Fibroblast of peridontal ligament (primary cell): ENCODE measurements around the gene UTRN.

ENCODE experiments used
- DNase-seq: peaks from one replicate; pipeline ENCODE4 v3.0.0-alpha.2; 2010; ENCODE audit errors: extremely low read depth

The UTRN gene

GRCh38 chr6:144311361-144311760, 26.2 kb downstream of the UTRN start:
- no peak for DNase-seq

GRCh38 chr6:144314003-144314485, 28.9 kb downstream of the UTRN start:
- DNase-seq = peak; percentile 74

- no peak for DNase-seq
Measured at GRCh38 chr6:144314562-144314961, 29.4 kb downstream of the UTRN start.

DNA sequence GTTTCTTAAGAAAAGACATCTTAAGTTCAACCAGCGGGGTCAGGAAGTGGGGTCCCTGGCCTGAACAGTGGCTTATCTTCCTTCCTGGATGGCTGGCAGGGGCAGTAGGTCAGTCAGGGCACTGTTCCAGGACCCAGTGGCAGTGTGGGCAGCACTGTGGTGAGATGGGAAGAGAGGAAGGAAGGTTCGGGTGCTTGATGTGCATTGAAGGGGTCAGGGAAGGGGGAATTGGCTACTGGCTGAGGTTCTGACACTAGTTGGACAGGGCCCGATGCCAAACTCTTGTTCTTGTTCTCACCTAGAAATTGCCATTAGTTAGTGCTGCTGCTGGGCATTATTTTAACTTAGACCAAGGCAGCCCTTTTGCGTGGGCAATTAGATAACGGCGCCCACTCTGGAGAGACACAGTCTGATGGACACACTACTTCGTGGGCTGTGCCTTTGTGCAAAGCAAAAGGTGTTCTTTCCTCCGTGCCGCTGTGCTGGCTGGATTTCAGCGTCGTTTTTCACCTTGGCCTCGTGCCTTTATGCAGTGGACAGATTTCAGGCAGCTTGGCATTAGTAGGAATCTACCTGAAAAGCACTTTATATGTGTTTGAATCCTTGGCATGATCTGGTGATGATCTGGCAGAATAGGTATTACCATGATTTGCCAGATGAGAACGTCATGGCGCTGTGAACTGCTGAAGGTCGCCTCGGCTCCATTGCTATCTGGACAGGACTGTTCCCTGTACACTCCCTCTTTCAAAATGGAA, 30.3 kb downstream of the UTRN start:
- DNase-seq = no peak

- DNase-seq = no peak
Measured at GRCh38 chr6:144315981-144316861, 31.1 kb downstream of the UTRN start.

- no peak for DNase-seq
Measured at GRCh38 chr6:144316862-144317195, 31.7 kb downstream of the UTRN start.

DNA sequence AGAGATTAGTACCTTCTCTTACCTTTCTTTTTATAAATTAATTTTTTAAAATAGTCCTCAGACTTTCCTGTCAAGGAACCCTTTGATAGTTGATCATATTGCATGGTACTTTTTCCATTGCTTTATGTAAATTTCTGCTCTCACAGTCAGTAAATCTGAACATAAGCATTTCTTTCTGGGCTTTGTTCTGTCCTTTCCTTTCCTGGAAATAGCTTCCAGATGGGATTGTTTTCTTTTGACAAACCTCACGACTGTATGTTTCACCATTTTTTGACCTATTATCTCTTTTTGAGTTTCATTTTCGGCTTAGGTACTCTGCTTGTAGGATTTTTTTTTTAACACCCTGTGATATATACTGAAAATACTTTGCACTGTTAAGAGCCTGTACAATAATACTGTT, 32.6 kb downstream of the UTRN start:
- DNase-seq = peak; percentile 82

GRCh38 chr6:144319211-144319610, 34.1 kb downstream of the UTRN start:
- peak; percentile 42 for DNase-seq

DNA sequence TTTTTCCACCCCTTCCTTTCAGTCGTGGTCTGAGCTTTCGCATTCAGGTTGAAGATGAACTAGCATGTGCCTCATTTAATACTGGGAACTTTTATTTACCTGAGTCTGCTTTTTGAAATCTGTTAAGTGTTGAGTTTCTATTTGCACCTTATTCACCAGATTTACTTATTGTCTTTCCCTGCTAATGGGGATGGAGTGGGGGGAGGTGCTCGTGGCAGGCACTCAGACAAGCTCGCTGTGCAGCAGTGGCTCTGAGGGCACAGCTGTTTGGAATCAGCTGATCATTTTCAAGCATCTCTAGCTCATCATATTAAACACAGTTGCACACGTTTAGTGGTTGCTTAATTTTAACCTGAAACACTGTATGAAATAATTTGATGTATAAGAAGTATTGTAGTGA, 35.6 kb downstream of the UTRN start:
- DNase-seq = no peak

DNA sequence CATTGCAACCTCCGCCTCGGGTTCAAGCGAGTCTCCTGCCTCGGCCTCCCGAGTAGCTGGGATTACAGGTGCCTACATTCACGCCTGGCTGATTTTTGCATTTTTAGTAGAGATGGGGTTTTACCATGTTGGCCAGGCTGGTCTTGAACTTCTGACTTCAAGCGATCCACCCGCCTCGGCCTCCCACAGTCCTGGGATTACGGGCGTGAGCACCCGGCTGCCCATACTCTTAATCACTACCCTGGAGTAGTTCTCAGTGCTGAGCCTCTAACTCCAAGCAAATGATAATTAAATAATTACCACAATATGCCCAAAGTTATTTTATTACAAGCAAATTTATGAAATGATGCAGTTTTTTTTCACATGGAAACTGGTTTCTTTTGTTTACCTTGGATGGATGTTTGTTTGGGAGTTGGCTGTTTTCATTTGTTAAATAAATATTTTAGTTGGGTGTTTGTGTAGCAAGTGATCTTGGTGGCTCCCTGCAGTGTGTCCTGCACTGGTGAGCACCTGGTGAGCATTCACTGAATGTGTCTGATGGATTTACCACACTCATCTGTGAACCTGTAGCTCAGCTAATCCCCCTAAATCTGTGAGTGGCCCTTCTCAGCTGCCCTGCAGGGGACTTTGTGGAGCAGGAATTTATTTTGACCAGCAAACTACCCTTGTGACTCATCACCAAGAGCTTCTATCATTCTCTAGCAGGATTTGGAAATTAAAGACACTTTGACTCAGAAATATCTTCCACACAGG, 36.9 kb downstream of the UTRN start:
- peak; percentile 66 for DNase-seq

GRCh38 chr6:144325232-144325631, 40.1 kb downstream of the UTRN start:
- DNase-seq = no peak

DNA sequence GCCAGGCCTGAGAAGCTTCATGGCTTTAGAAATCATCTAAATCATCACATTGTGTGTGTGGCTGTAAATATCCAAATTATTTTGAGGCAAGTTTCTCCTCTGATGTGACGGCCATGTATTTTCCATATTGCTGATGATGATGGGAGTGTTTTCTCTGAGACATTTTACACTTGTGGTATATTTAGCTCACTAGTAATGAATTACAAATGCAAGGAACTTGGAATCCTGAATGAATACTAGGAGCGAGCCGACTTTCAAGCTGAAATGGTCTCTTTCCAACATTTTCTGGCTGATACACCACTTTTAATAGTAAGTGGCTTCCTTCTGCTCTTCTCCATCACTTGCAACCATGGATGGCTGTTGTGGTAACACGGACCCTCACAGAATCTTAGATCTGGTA, 41.3 kb downstream of the UTRN start:
- no peak for DNase-seq

DNA sequence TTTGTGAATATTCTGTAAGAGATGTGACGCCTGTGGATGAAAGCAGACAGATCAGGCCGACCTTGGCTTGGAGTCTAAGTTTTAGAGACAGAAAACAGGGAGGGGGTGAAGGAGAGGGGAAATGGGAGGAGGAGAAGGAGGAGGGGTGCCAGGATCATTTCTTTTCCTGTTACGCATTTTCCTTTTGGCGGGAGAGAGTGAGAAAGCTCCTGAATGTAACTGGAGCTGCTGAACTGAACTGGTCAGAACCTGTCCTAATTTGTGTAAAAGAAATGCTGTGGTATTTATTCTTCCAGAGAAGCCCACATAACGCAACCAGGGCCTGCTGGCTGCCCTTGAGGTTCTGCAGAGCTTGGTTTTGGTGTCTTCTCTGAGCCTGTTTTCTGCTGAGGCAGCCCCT, 41.9 kb downstream of the UTRN start:
- DNase-seq = peak; percentile 49

- no peak for DNase-seq
Measured at GRCh38 chr6:144330017-144330987, 45.2 kb downstream of the UTRN start.

GRCh38 chr6:144331491-144331969, 46.4 kb downstream of the UTRN start:
- peak; percentile 80 for DNase-seq

DNA sequence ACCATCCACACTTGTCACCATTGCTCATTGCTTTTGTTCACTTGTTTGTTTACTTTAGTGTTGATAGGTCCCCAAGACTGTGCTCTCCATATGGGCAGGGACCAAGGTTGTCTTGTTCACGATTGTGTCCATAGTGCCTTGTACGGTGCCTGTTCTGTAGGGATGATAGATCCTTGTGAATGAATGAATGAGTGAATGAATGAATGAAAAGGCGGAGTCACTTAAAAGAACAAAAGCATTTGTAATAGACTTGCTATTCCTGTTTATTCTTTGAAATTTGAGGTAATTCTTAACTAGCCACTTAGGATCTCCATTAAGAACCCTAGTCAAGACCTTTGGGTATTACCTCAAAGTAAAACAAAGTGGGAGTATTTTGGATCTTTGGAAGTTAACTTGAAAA, 47.0 kb downstream of the UTRN start:
- DNase-seq = no peak

DNA sequence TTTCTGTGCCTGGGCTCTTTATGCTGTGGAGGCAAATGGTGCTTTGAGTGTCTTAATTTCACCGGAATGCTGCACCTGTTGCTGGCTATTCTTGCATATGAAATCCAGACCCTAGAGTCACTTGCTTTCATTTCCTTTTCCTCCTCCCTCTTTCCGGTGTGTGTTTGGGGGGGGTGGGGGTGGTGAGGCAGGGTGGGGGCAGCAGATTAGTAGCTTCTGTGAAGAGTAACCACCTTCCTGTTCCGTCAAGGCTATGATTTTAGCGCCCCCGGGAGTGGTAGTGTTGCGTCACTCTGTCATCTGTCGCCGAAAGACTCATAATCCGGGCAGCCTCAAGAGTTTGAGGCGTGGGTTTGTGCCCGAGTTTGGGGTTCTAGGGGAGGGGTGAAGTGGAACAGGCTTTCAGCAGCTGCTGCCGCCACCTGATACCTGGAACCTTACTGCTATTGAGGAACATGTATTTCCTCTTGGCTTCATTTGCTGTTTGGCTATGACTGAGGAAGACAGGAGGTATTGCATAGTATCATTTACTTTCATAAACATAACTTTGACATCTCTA, 49.1 kb downstream of the UTRN start:
- DNase-seq = no peak
